ENCODE data around the gene ANKRD39.

The ANKRD39 gene

GRCh38 chr2:96870626-96871255, 12.9 kb upstream of the ANKRD39 start:
- no peak for DNase-seq (ENCODE audit: extremely low spot score)
- no peak for TF ChIP-seq BHLHE40 (IDR thresholded peaks at IDR 0.05; ENCODE audit: borderline replicate concordance)
- TF ChIP-seq LEF1 (IDR thresholded peaks at IDR 0.05; ENCODE audit: borderline replicate concordance), result no peak
- no peak for TF ChIP-seq ELF4 (IDR thresholded peaks at IDR 0.05)
- peak; percentile 59 for TF ChIP-seq PKNOX1 (IDR thresholded peaks at IDR 0.05)
- TF ChIP-seq SUZ12 (IDR thresholded peaks at IDR 0.05), result no peak
- CTCF ChIA-PET, result interaction anchor here (1.1 kb wide), 1 partner anchor 80 kb away, joined by 6 read pairs; no protein-coding TSS in a partner anchor
- POLR2A ChIA-PET, result interaction anchor here (0.8 to 1.1 kb wide), 2 partner anchors 13 to 21 kb away, joined by 3 to 11 read pairs; partner anchors contain the start of gene ANKRD39

GRCh38 chr2:96869822-96870625, 12.2 kb upstream of the ANKRD39 start, which contains the start of gene SEMA4C:
Gene SEMA4C, minus strand, starts transcription at chr2:96870080. Its CDS starts 2,194 bp downstream, at chr2:96867886.
- DNase-seq (ENCODE audit: extremely low spot score), result peak; percentile 56
- ChIA-PET CTCF (interaction anchor here (1.1 kb wide), 1 partner anchor 81 kb away, joined by 6 read pairs; no protein-coding TSS in a partner anchor), POLR2A (interaction anchor here (1.0 to 3.6 kb wide), 4 partner anchors 11 to 81 kb away, joined by 3 to 58 read pairs (median 8); partner anchors contain the start of gene ANKRD39)
- TF ChIP-seq NFRKB (IDR thresholded peaks at IDR 0.05) (no peak), SUZ12 (IDR thresholded peaks at IDR 0.05) (no peak), LEF1 (IDR thresholded peaks at IDR 0.05; ENCODE audit: borderline replicate concordance) (no peak), BHLHE40 (IDR thresholded peaks at IDR 0.05; ENCODE audit: borderline replicate concordance) (no peak), L3MBTL2 (conservative IDR thresholded peaks at IDR 0.05) (no peak), ZNF384 (IDR thresholded peaks at IDR 0.05) (no peak), FOXM1 (IDR thresholded peaks at IDR 0.05; ENCODE audit: borderline replicate concordance) (peak; percentile 56; the same call in 1 of the 2 replicates), SP1 (IDR thresholded peaks at IDR 0.05) (no peak), FOXA1 (IDR thresholded peaks at IDR 0.05) (no peak)

GRCh38 chr2:96869281-96869821, 11.5 kb upstream of the ANKRD39 start:
- peak; percentile 57 for DNase-seq (ENCODE audit: extremely low spot score)
- ChIA-PET POLR2A (interaction anchor here (0.9 to 3.6 kb wide), 6 partner anchors 11 to 81 kb away, joined by 3 to 58 read pairs (median 4); partner anchors contain the start of genes ANKRD39 and CNNM3), CTCF (interaction anchor here (0.8 to 2.1 kb wide), 2 partner anchors 11 to 30 kb away, joined by 3 to 17 read pairs; partner anchors contain the start of gene ANKRD39)
- TF ChIP-seq CTBP1 (IDR thresholded peaks at IDR 0.05; ENCODE audit: borderline replicate concordance) (no peak), PKNOX1 (IDR thresholded peaks at IDR 0.05) (no peak), FOXA1 (IDR thresholded peaks at IDR 0.05) (no peak), TARDBP (IDR thresholded peaks at IDR 0.05) (no peak), LEF1 (IDR thresholded peaks at IDR 0.05; ENCODE audit: borderline replicate concordance) (no peak), FOXK2 (IDR thresholded peaks at IDR 0.05) (no peak), NFRKB (IDR thresholded peaks at IDR 0.05) (no peak)

- CTCF ChIA-PET, result interaction anchor here (0.6 to 2.1 kb wide), 7 partner anchors 11 to 117 kb away, joined by 3 to 17 read pairs (median 3); partner anchors contain the start of gene ANKRD39
- DNase-seq (ENCODE audit: extremely low spot score), result peak; percentile 83
- POLR2A ChIA-PET, result interaction anchor here (0.9 to 3.6 kb wide), 12 partner anchors 10 to 244 kb away, joined by 3 to 58 read pairs (median 4); partner anchors contain the start of genes ANKRD36, ANKRD39 and CNNM3
- peak; percentile 75 for TF ChIP-seq FOXM1 (IDR thresholded peaks at IDR 0.05; ENCODE audit: borderline replicate concordance)
- no peak for TF ChIP-seq ARNT (IDR thresholded peaks at IDR 0.05)
These were observed 10.9 kb upstream of the ANKRD39 start for GRCh38 chr2:96868555-96869280.

- ChIA-PET CTCF (interaction anchor here (0.6 to 2.1 kb wide), 7 partner anchors 10 to 116 kb away, joined by 3 to 17 read pairs (median 3); partner anchors contain the start of gene ANKRD39), POLR2A (interaction anchor here (0.9 to 3.6 kb wide), 12 partner anchors 9 to 245 kb away, joined by 3 to 58 read pairs (median 4); partner anchors contain the start of genes ANKRD36, ANKRD39 and CNNM3)
- no peak for DNase-seq (ENCODE audit: extremely low spot score)
- TF ChIP-seq ARNT (IDR thresholded peaks at IDR 0.05), result no peak
- no peak for TF ChIP-seq CTBP1 (IDR thresholded peaks at IDR 0.05; ENCODE audit: borderline replicate concordance)
- no peak for TF ChIP-seq BHLHE40 (IDR thresholded peaks at IDR 0.05; ENCODE audit: borderline replicate concordance)
- no peak for TF ChIP-seq HDGF (IDR thresholded peaks at IDR 0.05; ENCODE audit: borderline replicate concordance)
- TF ChIP-seq LEF1 (IDR thresholded peaks at IDR 0.05; ENCODE audit: borderline replicate concordance), result no peak
- TF ChIP-seq TARDBP (IDR thresholded peaks at IDR 0.05), result no peak
- TF ChIP-seq PKNOX1 (IDR thresholded peaks at IDR 0.05), result no peak
- TF ChIP-seq FOXK2 (IDR thresholded peaks at IDR 0.05), result no peak
- TF ChIP-seq SP1 (IDR thresholded peaks at IDR 0.05), result no peak
- TF ChIP-seq FOXM1 (IDR thresholded peaks at IDR 0.05; ENCODE audit: borderline replicate concordance), result no peak
- TF ChIP-seq ELF4 (IDR thresholded peaks at IDR 0.05), result no peak
- TF ChIP-seq ZNF384 (IDR thresholded peaks at IDR 0.05), result no peak
- no peak for TF ChIP-seq L3MBTL2 (conservative IDR thresholded peaks at IDR 0.05)
- no peak for TF ChIP-seq FOXA1 (IDR thresholded peaks at IDR 0.05)
- no peak for TF ChIP-seq SUZ12 (IDR thresholded peaks at IDR 0.05)
- TF ChIP-seq NFRKB (IDR thresholded peaks at IDR 0.05), result no peak
These were observed 10.1 kb upstream of the ANKRD39 start for GRCh38 chr2:96867756-96868554.
